AG09319 (cell line): ENCODE data around the gene CCDC200.
"Not testable (repeated sequence)": the region's sequence is repeated elsewhere in the genome, so short reads cannot be mapped to it uniquely, and the experiment has no call there.

Source experiments
- DNase-seq: peaks from one replicate; pipeline ENCODE4 v3.0.0-alpha.2; 2010; ENCODE audit warnings: low read depth; ENCODE audit errors: extremely low read depth
- CTCF ChIP-seq: IDR thresholded peaks from 2 replicates; pipeline ENCODE4 v1.5.1; 2011; ENCODE audit warnings: low read depth, mild to moderate bottlenecking, inconsistent platforms, low read length, moderate library complexity

CCDC200 gene

GRCh38 chr17:43200127-43200526, 28.3 kb downstream of the CCDC200 start:
- DNase-seq = no peak
- no peak for TF ChIP-seq CTCF

- DNase-seq = no peak
- no peak for TF ChIP-seq CTCF
Observed at GRCh38 chr17:43199633-43200032, 28.8 kb downstream of the CCDC200 start.

- DNase-seq = no peak
- no peak for TF ChIP-seq CTCF
Observed at GRCh38 chr17:43193251-43193650, 35.2 kb downstream of the CCDC200 start.

- DNase-seq = not testable (repeated sequence)
Observed at GRCh38 chr17:43186656-43187055, 41.8 kb downstream of the CCDC200 start.

GRCh38 chr17:43183921-43184320, 44.5 kb downstream of the CCDC200 start:
- TF ChIP-seq CTCF = no peak

GRCh38 chr17:43176119-43176570, 52.3 kb downstream of the CCDC200 start:
- no peak for DNase-seq
- TF ChIP-seq CTCF = no peak

More at GRCh38 chr17:43183921-43184320, 44.5 kb downstream of the CCDC200 start:
- no peak for DNase-seq

- DNase-seq = no peak
- TF ChIP-seq CTCF = no peak
Observed at GRCh38 chr17:43175213-43176118, 53.0 kb downstream of the CCDC200 start.
